ENCODE data around the gene NPY4R2.
"Not testable (repeated sequence)": the region's sequence is repeated elsewhere in the genome, so short reads cannot be mapped to it uniquely, and the experiment has no call there.

DNA sequence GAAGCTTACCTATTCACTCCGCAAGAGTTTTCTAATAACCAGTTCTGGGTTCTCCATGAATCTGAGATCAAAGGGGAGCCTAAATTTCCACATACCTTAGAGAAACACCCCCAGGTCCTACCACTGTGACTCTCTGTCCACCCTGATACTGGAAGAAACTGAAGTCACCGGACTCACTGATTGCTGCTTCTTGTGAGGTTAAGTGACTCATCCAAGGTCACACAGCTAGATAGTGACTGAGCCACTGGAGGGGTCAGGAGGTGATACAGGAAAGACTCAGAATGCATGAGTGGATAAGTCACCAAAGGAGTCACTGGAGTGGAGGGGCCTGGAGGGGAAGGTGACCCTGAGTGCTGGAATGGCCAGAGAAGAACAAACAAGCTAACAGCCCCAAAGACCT lies 9.8 kb downstream of the NPY4R2 start:
- TF ChIP-seq, protein P1, sequence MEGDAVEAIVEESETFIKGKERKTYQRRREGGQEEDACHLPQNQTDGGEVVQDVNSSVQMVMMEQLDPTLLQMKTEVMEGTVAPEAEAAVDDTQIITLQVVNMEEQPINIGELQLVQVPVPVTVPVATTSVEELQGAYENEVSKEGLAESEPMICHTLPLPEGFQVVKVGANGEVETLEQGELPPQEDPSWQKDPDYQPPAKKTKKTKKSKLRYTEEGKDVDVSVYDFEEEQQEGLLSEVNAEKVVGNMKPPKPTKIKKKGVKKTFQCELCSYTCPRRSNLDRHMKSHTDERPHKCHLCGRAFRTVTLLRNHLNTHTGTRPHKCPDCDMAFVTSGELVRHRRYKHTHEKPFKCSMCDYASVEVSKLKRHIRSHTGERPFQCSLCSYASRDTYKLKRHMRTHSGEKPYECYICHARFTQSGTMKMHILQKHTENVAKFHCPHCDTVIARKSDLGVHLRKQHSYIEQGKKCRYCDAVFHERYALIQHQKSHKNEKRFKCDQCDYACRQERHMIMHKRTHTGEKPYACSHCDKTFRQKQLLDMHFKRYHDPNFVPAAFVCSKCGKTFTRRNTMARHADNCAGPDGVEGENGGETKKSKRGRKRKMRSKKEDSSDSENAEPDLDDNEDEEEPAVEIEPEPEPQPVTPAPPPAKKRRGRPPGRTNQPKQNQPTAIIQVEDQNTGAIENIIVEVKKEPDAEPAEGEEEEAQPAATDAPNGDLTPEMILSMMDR (IDR thresholded peaks at IDR 0.05), result not testable (repeated sequence)
- TF ChIP-seq POLR2A (IDR thresholded peaks at IDR 0.05), result not testable (repeated sequence)
